ENCODE data around the gene UNC13A. TPM values are rescaled to one million over a fixed set of nuclear protein-coding genes. Genes with fewer than 3 reads are reported as not detected.
"Not testable (repeated sequence)": the region's sequence is repeated elsewhere in the genome, so short reads cannot be mapped to it uniquely, and the experiment has no call there.

UNC13A gene
- total RNA-seq, 4 donors from 2014 or later = 0.16 TPM; not detected in 3

- H3K27ac ChIP-seq = peak overlapping the region; percentile 70
- TF ChIP-seq POLR2AphosphoS5 (IDR thresholded peaks at IDR 0.05) = peak in 2 of 3 donors; percentile 59 to 62
- no peak for TF ChIP-seq POLR2A (IDR thresholded peaks at IDR 0.05)
- peaks cover 40% of the 10 kb centered on the region for H3K4me1 ChIP-seq
- no peaks in the 10 kb centered on the region for H3K9me3 ChIP-seq
- 12% methylated on average over 7 of the region's 7 CpGs for WGBS
- H3K4me3 ChIP-seq = no peak overlapping the region
- H3K36me3 ChIP-seq = peaks cover 4% of the 10 kb centered on the region
- peak in 1 of 2 donors; percentile 83 for DNase-seq (ENCODE audit: low spot score in 2 of 2)
- H3K27me3 ChIP-seq = no peaks in the 10 kb centered on the region
Observed at GRCh38 chr19:17553256-17553655, 134.9 kb downstream of the UNC13A start.

- H3K27me3 ChIP-seq; DNase-seq (ENCODE audit: low spot score in 2 of 2); H3K9me3 ChIP-seq; H3K36me3 ChIP-seq; H3K4me3 ChIP-seq; H3K27ac ChIP-seq: not testable (repeated sequence)
- H3K4me1 ChIP-seq = peaks cover 38% of the 10 kb centered on the region
- WGBS = 94% methylated on average over 4 of the region's 4 CpGs
Observed at GRCh38 chr19:17552735-17553134, 135.4 kb downstream of the UNC13A start.

Other genes starting within 250 kb of the UNC13A start
- gene TMEM221, start 239.7 kb downstream of the UNC13A start, total RNA-seq = 1 to 10 TPM in 1 of 4 donors, under 1 TPM in 2, not detected in 1; 0.39 to 1.2 (median 0.68) TPM
- gene NXNL1, start 227.4 kb downstream of the UNC13A start, total RNA-seq = not detected
- 10 to 100 TPM; 25.3 to 53.4 (median 39.5) TPM for gene SLC27A1, start 217.8 kb downstream of the UNC13A start, total RNA-seq
- gene PGLS, start 176.7 kb downstream of the UNC13A start, total RNA-seq = 100 to 1,000 TPM in 1 of 4 donors, 10 to 100 TPM in 3; 58.0 to 108 (median 92.9) TPM
- gene COLGALT1, start 132.7 kb downstream of the UNC13A start, total RNA-seq = 10 to 100 TPM; 52.4 to 83.8 (median 60.7) TPM
- gene MAP1S, start 31.1 kb upstream of the UNC13A start, total RNA-seq = 10 to 100 TPM; 16.8 to 42.5 (median 26.4) TPM
- gene FCHO1, start 63.1 kb upstream of the UNC13A start, total RNA-seq = 10 to 100 TPM; 32.6 to 48.2 (median 35.7) TPM
- 10 to 100 TPM in 1 of 4 donors, 1 to 10 TPM in 3; 1.4 to 12.1 (median 5.9) TPM for gene B3GNT3, start 106.8 kb upstream of the UNC13A start, total RNA-seq
- gene INSL3, start 133.2 kb upstream of the UNC13A start, total RNA-seq = not detected
- 1 to 10 TPM; 1.0 to 4.0 (median 1.7) TPM for gene JAK3, start 159.6 kb upstream of the UNC13A start, total RNA-seq
- gene RPL18A, start 171.6 kb upstream of the UNC13A start, total RNA-seq = 1,000 to 10,000 TPM; 1,229 to 2,185 (median 2,114) TPM
- gene SLC5A5, start 183.6 kb upstream of the UNC13A start, total RNA-seq = not detected
- gene CCDC124, start 244.7 kb upstream of the UNC13A start, total RNA-seq = 10 to 100 TPM; 24.3 to 42.7 (median 33.1) TPM

All from suprapubic skin (tissue), 4 donors.